Prostate gland (tissue), 2 donors: ENCODE data around the gene FNDC3B. TPM values are rescaled to one million over a fixed set of nuclear protein-coding genes. Genes with fewer than 3 reads are reported as not detected.

Experiments used
- DNase-seq: peaks from one replicate; pipeline ENCODE4 v3.0.0-alpha.2; 2019; ENCODE audit warnings: low spot score
- H3K27ac ChIP-seq, 2 donors: fragments of 200-600 bp; sonication (generic); 2 replicates each; pipeline ENCODE4 v1.5.1; 2017 to 2019
- H3K27me3 ChIP-seq: fragments of 200-600 bp; sonication (generic); replicated peaks from 2 replicates; pipeline ENCODE4 v1.5.1; 2019; ENCODE audit not compliant: insufficient read depth
- H3K36me3 ChIP-seq, 2 donors: fragments of 200-600 bp; sonication (generic); 1 replicate in 1 of 2; 2 replicates in 1 of 2; pipeline versions ENCODE4 v1.5.1 to v1.8.1; 2017 to 2019
- H3K4me1 ChIP-seq: fragments of 200-600 bp; sonication (generic); replicated peaks from 2 replicates; pipeline ENCODE4 v1.5.1; 2019
- H3K4me3 ChIP-seq, 2 donors: fragments of 200-600 bp; sonication (generic); 2 replicates each; pipeline ENCODE4 v1.5.1; 2017 to 2019
- H3K9me3 ChIP-seq: fragments of 200-600 bp; sonication (generic); 2 replicates; pipeline ENCODE4 v1.5.1; 2017
- POLR2A ChIP-seq: fragments of 450-650 bp; IDR thresholded peaks from one replicate; pipeline ENCODE4 v1.6.1; 2016; ENCODE audit warnings: antibody characterized with exemption, mild to moderate bottlenecking
- POLR2AphosphoS5 ChIP-seq: sonication (generic); formaldehyde crosslinking; IDR thresholded peaks from one replicate; pipeline ENCODE4 v1.6.1; 2017; ENCODE audit warnings: antibody characterized with exemption
- WGBS: methylation state at CpG from one replicate; pipeline ENCODE4 v1.1.5; 2018; 5-methylcytosine and 5-hydroxymethylcytosine counted together
- intact Hi-C: fragments of 100-400 bp; cut with DNase I; formaldehyde crosslinking; loops from one replicate; pipeline ENCODE4 v1.14.2; 2022
- total RNA-seq, 2 donors: library from RNA; depleted of rRNA; stranded (reverse); fragments of >200 nt; gene quantifications; one replicate each; pipeline ENCODE4 v1.1.0, GENCODE V29; 2016
- TF ChIP-seq, protein P1 (sequence below), 4 experiments: fragments of 200-600 bp in 2 of 4; fragments of 450-650 bp in 2 of 4; sonication (generic) in 2 of 4; IDR thresholded peaks; 1 replicate in 3 of 4; 2 replicates in 1 of 4; pipeline ENCODE4 v1.5.1; 2016 to 2019; ENCODE audit warnings: antibody characterized with exemption in 4 of 4, mild to moderate bottlenecking in 2 of 4, moderate library complexity in 2 of 4

Gene FNDC3B
- total RNA-seq, 2 donors from 2014 or later, result 35.9 to 62.4 TPM

DNA sequence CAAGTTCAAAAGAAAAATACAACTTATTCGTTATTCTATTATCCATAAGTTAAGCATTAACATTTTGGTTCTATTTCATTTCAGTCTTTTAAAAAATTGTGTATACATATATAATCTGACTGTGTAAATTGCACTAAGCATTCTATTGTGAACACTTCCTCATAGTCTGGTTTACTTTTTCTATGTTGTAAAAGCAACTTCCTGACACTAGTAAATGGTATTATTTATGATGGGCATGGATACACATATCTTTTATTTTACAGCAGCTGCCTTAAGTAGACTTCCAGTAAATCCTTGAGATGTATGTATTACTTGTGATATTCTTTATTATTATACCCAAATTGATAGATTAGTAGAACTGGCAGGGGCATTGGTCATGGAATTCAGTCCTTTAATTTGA is 58.2 kb downstream of the FNDC3B start:
- Histone ChIP-seq H3K27me3 (no peaks in the 10 kb centered on the region), H3K4me3 (no peak overlapping the region), H3K4me1 (no peaks in the 10 kb centered on the region), H3K27ac (no peak overlapping the region), H3K9me3 (no peaks in the 10 kb centered on the region), H3K36me3 (no peaks in the 10 kb centered on the region)
- WGBS, result 68% methylated on average over 1 of the region's 1 CpG
- TF ChIP-seq POLR2AphosphoS5 (no peak), POLR2A (no peak)
- TF ChIP-seq, protein P1, sequence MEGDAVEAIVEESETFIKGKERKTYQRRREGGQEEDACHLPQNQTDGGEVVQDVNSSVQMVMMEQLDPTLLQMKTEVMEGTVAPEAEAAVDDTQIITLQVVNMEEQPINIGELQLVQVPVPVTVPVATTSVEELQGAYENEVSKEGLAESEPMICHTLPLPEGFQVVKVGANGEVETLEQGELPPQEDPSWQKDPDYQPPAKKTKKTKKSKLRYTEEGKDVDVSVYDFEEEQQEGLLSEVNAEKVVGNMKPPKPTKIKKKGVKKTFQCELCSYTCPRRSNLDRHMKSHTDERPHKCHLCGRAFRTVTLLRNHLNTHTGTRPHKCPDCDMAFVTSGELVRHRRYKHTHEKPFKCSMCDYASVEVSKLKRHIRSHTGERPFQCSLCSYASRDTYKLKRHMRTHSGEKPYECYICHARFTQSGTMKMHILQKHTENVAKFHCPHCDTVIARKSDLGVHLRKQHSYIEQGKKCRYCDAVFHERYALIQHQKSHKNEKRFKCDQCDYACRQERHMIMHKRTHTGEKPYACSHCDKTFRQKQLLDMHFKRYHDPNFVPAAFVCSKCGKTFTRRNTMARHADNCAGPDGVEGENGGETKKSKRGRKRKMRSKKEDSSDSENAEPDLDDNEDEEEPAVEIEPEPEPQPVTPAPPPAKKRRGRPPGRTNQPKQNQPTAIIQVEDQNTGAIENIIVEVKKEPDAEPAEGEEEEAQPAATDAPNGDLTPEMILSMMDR (IDR thresholded peaks at IDR 0.05), result no peak
- no peak for DNase-seq
- intact Hi-C loops, result no loop called here

DNA sequence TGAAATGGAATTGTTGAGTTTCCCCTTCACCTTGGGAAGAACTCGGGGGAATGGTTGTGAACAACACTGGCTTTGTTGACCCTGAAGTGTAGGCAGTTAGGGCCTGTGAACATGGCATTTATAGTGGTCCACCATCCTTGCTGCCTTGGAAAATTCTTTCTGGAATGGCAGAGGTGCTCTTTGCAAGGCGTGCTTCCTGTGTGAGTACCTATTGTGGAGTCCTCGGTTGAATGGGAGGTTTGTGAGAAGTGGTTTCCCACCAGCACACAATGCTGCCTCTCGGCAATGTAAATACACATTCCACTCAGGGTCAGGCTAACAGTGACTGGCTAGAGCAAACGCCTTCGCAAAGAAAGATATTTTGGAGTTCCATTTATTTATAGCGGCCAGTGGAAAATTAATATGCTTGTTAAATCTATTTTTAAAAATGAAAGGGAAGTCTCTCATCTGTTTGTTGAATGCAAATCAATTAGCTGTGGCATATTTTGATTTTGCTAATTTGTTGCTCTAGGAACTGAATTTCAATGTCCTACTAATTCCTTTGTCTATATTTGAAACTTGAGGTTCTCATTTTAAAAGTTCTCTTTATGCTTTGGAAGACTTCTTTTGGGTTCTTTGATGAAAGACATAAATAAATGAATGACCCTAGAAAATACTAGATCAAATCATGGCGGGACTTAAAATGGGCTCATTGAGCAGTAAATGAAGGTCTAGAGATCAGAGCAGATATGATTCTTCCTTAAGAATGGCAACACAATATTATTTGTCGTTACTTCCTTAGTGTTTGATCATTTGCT is 59.5 kb downstream of the FNDC3B start:
- no peaks in the 10 kb centered on the region for H3K27me3 ChIP-seq
- H3K4me1 ChIP-seq, result no peaks in the 10 kb centered on the region
- 65% methylated on average over 9 of the region's 9 CpGs for WGBS
- no peaks in the 10 kb centered on the region for H3K36me3 ChIP-seq
- no peak for DNase-seq
- H3K4me3 ChIP-seq, result no peak overlapping the region
- intact Hi-C loops, result no loop called here
- TF ChIP-seq POLR2AphosphoS5, result no peak
- TF ChIP-seq POLR2A, result no peak
- TF ChIP-seq, protein P1 (IDR thresholded peaks at IDR 0.05), result no peak
- H3K27ac ChIP-seq, result no peak overlapping the region
- H3K9me3 ChIP-seq, result no peaks in the 10 kb centered on the region

DNA sequence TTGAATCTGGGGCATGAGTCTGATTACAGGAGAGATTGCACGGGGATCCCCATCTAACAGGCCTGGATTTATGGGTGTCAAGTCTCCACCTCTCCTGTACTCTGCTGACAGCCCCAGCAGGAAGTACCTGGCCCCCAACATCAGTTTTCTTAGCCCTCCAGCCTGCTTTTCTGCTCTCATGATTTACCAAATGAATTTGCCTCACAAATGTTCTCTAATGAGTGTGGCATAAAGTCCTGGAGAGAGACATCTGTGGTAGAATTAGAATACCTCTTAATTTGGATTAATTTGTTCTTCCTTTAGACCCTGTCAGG is 60.1 kb downstream of the FNDC3B start:
- no peaks in the 10 kb centered on the region for H3K27me3 ChIP-seq
- H3K4me1 ChIP-seq, result no peaks in the 10 kb centered on the region
- no peak overlapping the region for H3K4me3 ChIP-seq
- 13% methylated on average over 1 of the region's 1 CpG for WGBS
- no peak for DNase-seq
- TF ChIP-seq, protein P1 (IDR thresholded peaks at IDR 0.05), result no peak
- no peak for TF ChIP-seq POLR2A
- no peak for TF ChIP-seq POLR2AphosphoS5
- no peaks in the 10 kb centered on the region for H3K36me3 ChIP-seq
- intact Hi-C loops, result no loop called here
- no peak overlapping the region for H3K27ac ChIP-seq
- no peaks in the 10 kb centered on the region for H3K9me3 ChIP-seq

DNA sequence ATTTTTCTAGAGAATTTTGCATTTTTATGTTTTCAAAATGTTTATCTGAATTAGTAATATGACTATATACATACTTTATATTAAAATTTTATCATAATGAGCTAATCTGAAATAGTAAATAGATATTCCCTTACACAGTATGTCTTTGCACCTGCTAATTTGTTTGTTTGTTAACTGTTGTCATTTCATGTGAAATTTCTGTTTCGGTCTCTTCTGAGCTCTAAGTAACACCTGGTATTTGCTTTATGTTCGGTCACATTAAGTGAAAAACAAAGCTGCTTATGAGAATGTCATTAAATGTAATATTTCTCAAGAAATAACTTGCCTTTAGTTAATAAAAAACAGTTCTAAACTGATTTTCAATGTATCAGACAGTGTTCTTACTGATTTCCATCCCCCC is 61.1 kb downstream of the FNDC3B start:
- no peaks in the 10 kb centered on the region for H3K27me3 ChIP-seq
- TF ChIP-seq POLR2A (no peak), POLR2AphosphoS5 (no peak)
- TF ChIP-seq, protein P1 (IDR thresholded peaks at IDR 0.05), result no peak
- H3K36me3 ChIP-seq, result no peaks in the 10 kb centered on the region
- H3K9me3 ChIP-seq, result no peaks in the 10 kb centered on the region
- no peak overlapping the region for H3K27ac ChIP-seq
- 97% methylated on average over 2 of the region's 2 CpGs for WGBS
- H3K4me1 ChIP-seq, result peaks cover 6% of the 10 kb centered on the region
- intact Hi-C loops, result no loop called here
- no peak overlapping the region for H3K4me3 ChIP-seq
- DNase-seq, result no peak

DNA sequence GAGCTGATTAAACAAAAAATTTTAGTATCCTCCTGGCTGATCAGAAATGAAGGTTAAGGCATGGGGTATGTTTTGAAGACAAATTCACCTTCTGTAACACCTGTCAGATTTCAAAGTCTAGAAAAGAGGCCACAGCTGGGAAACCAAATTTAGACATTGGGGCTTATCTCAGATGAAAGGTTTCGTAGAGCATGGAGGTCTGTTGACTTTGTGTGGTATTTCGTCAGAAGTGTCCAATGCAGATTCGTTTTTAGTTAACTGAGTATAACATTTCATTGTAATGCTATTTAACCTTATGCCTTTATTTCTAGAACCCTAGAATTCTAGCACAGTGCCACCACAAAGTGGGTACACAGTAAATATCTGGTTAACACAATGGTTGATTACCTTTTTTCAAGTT is 61.7 kb downstream of the FNDC3B start:
- TF ChIP-seq POLR2A (no peak), POLR2AphosphoS5 (no peak)
- TF ChIP-seq, protein P1 (IDR thresholded peaks at IDR 0.05), result no peak
- peaks cover 6% of the 10 kb centered on the region for H3K4me1 ChIP-seq
- DNase-seq, result no peak
- no peaks in the 10 kb centered on the region for H3K36me3 ChIP-seq
- H3K27me3 ChIP-seq, result no peaks in the 10 kb centered on the region
- intact Hi-C loops, result no loop called here
- 70% methylated on average over 3 of the region's 3 CpGs for WGBS
- H3K4me3 ChIP-seq, result no peak overlapping the region
- H3K9me3 ChIP-seq, result no peaks in the 10 kb centered on the region
- no peak overlapping the region for H3K27ac ChIP-seq
